ENCODE results near the gene IL1A. TPM values are rescaled to one million over a fixed set of nuclear protein-coding genes. Genes with fewer than 3 reads are reported as not detected.
A peak's percentile ranks its signal among the peaks of the same experiment; 100 is the strongest.

IL1A gene
- total and polyA plus RNA-seq, 9 of the 15 experiments (the other 6 are each of a cell fraction or from before 2014, with no cell fraction given) = 0.03 to 0.27 (median 0.14) TPM; not detected in 2

DNA sequence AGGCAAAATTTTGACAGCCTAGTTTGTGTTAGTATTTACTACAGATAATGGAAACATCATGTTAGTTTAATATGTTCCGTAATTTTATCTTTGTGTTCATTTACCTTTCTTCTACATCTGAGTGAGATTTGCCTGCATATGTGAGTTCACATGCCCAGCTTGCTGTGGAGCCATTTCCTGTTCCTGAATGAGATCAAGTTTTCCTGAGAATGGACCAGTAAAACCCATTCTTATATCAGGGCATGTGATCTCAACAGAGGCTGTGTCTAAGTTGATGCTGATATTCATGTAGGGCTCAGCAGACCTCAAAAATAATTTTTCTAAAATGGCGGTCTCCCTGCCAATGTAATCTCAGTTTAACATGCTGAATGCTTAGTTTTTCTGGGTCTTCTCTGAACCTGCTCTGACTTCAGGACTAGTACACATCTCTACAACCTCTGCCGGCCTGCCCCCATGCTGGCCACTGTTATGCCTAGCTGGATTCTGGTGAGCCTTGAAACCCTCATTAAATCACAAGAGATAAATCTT, 1.0 kb downstream of the IL1A start:
- Histone ChIP-seq H3K79me2 (ENCODE audit: control insufficient read depth, insufficient read depth, low read length) (no peaks in the 10 kb centered on the region), H3K9ac (ENCODE audit: insufficient read depth in 1 of 2, low read depth in 2 of 2, low read length in 2 of 2) (no peak overlapping the region), H2AFZ (ENCODE audit: low read depth, low read length) (no peak overlapping the region), H3K4me3 (no peak overlapping the region), H3K9me1 (ENCODE audit: control insufficient read depth, insufficient read depth, low read length) (no peaks in the 10 kb centered on the region), H3K27me3 (ENCODE audit: control insufficient read depth in 2 of 2, insufficient read depth in 2 of 2, low read length in 2 of 2) (no peaks in the 10 kb centered on the region), H3K4me2 (ENCODE audit: insufficient read depth, low read length) (no peak overlapping the region), H3K27ac (ENCODE audit: extremely low read depth, low read depth, low read length) (no peak overlapping the region), H3K36me3 (ENCODE audit: control insufficient read depth, insufficient read depth, low read length) (no peaks in the 10 kb centered on the region), H4K20me1 (replicated peaks; ENCODE audit: control insufficient read depth, insufficient read depth, low read length) (no peaks in the 10 kb centered on the region), H3K9me3 (replicated peaks; ENCODE audit: control insufficient read depth, insufficient read depth, low read depth, low read length) (no peaks in the 10 kb centered on the region), H3K4me1 (replicated peaks in 1 of 2; ENCODE audit: control insufficient read depth in 2 of 2, insufficient read depth in 2 of 2, low read length in 2 of 2) (peaks cover 0 to 27% of the 10 kb centered on the region in 2 experiments; a peak in 4 of 5 replicates)
- FAIRE-seq (peak; percentile 44), ATAC-seq (no peak), DNase-seq (ENCODE audit: extremely low read depth in 1 of 4, low spot score in 3 of 4) (no peak)
- no TSS peak for BruUV-seq (replicated peaks)
- WGBS (ENCODE audit: insufficient coverage, low coverage, missing lambda C conversion rate) = 66% methylated on average over 3 of the region's 3 CpGs
- CTCF ChIA-PET (ENCODE audit: low intra/inter-chr PET ratio) = no interaction called here
- TF ChIP-seq PTTG1 (tag; IDR thresholded peaks at IDR 0.05; ENCODE audit: low read depth) = 0 out of 2 replicates have a peak, but pooled peaks have one; percentile 12
- peak in 1 of 3 experiments; percentile 9 for TF ChIP-seq YY1 (IDR thresholded peaks at IDR 0.05; ENCODE audit: borderline replicate concordance in 1 of 3, control insufficient read depth in 1 of 3, extremely low read depth in 1 of 3, insufficient read depth in 3 of 3, insufficient read length in 1 of 3, insufficient replicate concordance in 2 of 3, low read depth in 1 of 3, low read length in 2 of 3)
- TF ChIP-seq, protein P1, sequence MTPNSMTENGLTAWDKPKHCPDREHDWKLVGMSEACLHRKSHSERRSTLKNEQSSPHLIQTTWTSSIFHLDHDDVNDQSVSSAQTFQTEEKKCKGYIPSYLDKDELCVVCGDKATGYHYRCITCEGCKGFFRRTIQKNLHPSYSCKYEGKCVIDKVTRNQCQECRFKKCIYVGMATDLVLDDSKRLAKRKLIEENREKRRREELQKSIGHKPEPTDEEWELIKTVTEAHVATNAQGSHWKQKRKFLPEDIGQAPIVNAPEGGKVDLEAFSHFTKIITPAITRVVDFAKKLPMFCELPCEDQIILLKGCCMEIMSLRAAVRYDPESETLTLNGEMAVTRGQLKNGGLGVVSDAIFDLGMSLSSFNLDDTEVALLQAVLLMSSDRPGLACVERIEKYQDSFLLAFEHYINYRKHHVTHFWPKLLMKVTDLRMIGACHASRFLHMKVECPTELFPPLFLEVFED (CRISPR knock-in tag; conservative IDR thresholded peaks at IDR 0.05) = no peak
- TF ChIP-seq RNF2 (IDR thresholded peaks at IDR 0.05) = no peak
- in situ Hi-C loops (cut with MboI) = no loop called here
- intact Hi-C loops (cut with micrococcal nuclease) = no loop called here
- POLR2A ChIA-PET = no interaction called here

Data from K562 (cell line).